ENCODE results near the gene HOXA5.

Gene HOXA5

GRCh38 chr7:27151341-27151930 lies 8.0 kb upstream of the HOXA5 start:
- in situ Hi-C loops (cut with MboI; ENCODE audit: low sequenced_read_pairs): no loop called here

- in situ Hi-C loops (cut with MboI; ENCODE audit: low sequenced_read_pairs): no loop called here
Observed at GRCh38 chr7:27150568-27151340, 7.3 kb upstream of the HOXA5 start.

GRCh38 chr7:27149842-27150567 lies 6.5 kb upstream of the HOXA5 start:
- in situ Hi-C loops (cut with MboI; ENCODE audit: low sequenced_read_pairs): loop anchor here (10.0 kb wide), 1 partner anchor 295 kb away; no protein-coding TSS in a partner anchor

- in situ Hi-C loops (cut with MboI; ENCODE audit: low sequenced_read_pairs): loop anchor here (10.0 kb wide), 1 partner anchor 294 kb away; no protein-coding TSS in a partner anchor
Observed at GRCh38 chr7:27148756-27149641, 5.5 kb upstream of the HOXA5 start.

- in situ Hi-C loops (cut with MboI; ENCODE audit: low sequenced_read_pairs): loop anchor here (10.0 kb wide), 1 partner anchor 293 kb away; no protein-coding TSS in a partner anchor
Observed at GRCh38 chr7:27148031-27148755, 4.7 kb upstream of the HOXA5 start.

- in situ Hi-C loops (cut with MboI; ENCODE audit: low sequenced_read_pairs): loop anchor here (10.0 kb wide), 1 partner anchor 293 kb away; no protein-coding TSS in a partner anchor
Observed at GRCh38 chr7:27147199-27148030, 3.9 kb upstream of the HOXA5 start, which contains the start of gene HOXA6. Gene HOXA6, minus strand, starts transcription at chr7:27147774. Its CDS starts 25 bp downstream, at chr7:27147749.

GRCh38 chr7:27146491-27147198 lies 3.2 kb upstream of the HOXA5 start:
- in situ Hi-C loops (cut with MboI; ENCODE audit: low sequenced_read_pairs): loop anchor here (10.0 kb wide), 1 partner anchor 292 kb away; no protein-coding TSS in a partner anchor

GRCh38 chr7:27145914-27146412 lies 2.5 kb upstream of the HOXA5 start:
- in situ Hi-C loops (cut with MboI; ENCODE audit: low sequenced_read_pairs): loop anchor here (10.0 kb wide), 1 partner anchor 291 kb away; no protein-coding TSS in a partner anchor

GRCh38 chr7:27145165-27145913 lies 1.9 kb upstream of the HOXA5 start:
- in situ Hi-C loops (cut with MboI; ENCODE audit: low sequenced_read_pairs): loop anchor here (10.0 kb wide), 1 partner anchor 291 kb away; no protein-coding TSS in a partner anchor

- in situ Hi-C loops (cut with MboI; ENCODE audit: low sequenced_read_pairs): loop anchor here (10.0 kb wide), 1 partner anchor 290 kb away; no protein-coding TSS in a partner anchor
Observed at GRCh38 chr7:27144781-27145164, 1.3 kb upstream of the HOXA5 start.

GRCh38 chr7:27143950-27144780 lies 684 bp upstream of the HOXA5 start:
- in situ Hi-C loops (cut with MboI; ENCODE audit: low sequenced_read_pairs): loop anchor here (10.0 kb wide), 1 partner anchor 289 kb away; no protein-coding TSS in a partner anchor

GRCh38 chr7:27142580-27143022 lies 880 bp downstream of the HOXA5 start:
- in situ Hi-C loops (cut with MboI; ENCODE audit: low sequenced_read_pairs): loop anchor here (10.0 kb wide), 1 partner anchor 288 kb away; no protein-coding TSS in a partner anchor

- in situ Hi-C loops (cut with MboI; ENCODE audit: low sequenced_read_pairs): loop anchor here (10.0 kb wide), 1 partner anchor 287 kb away; no protein-coding TSS in a partner anchor
Observed at GRCh38 chr7:27141923-27142579, 1.4 kb downstream of the HOXA5 start.

GRCh38 chr7:27141137-27141922 lies 2.2 kb downstream of the HOXA5 start:
- in situ Hi-C loops (cut with MboI; ENCODE audit: low sequenced_read_pairs): loop anchor here (10.0 kb wide), 1 partner anchor 287 kb away; no protein-coding TSS in a partner anchor
